HepG2 (cell line): Measurements from ENCODE around the gene ABCF1. TPM values are rescaled to one million over a fixed set of nuclear protein-coding genes. Genes with fewer than 3 reads are reported as not detected.

ENCODE experiments used
- ATAC-seq: fragments of 200-7000 bp; cut with Tn5 transposase; 3 replicates; pipeline ENCODE4 v1.9.1; 2020; ENCODE audit warnings: mild to moderate bottlenecking, moderate library complexity
- BruUV-seq: library from RNA; stranded (reverse); fragments of 400-500 nt; replicated peaks from 2 replicates; lab custom pipeline; 2021; lab: Mats Ljungman, UMichigan
- CTCF ChIA-PET: fragments of 300-600 bp; formaldehyde crosslinking; extraction: SDS; loops from one replicate; lab custom pipeline; 2021; ENCODE audit warnings: low total read pairs, inconsistent platforms, low intra/inter-chr PET ratio; lab: Yijun Ruan, JAX
- POLR2A ChIA-PET: fragments of 350-600 bp; sonication (Branson Sonifier 250); formaldehyde crosslinking; loops from one replicate; lab custom pipeline; 2020; ENCODE audit warnings: antibody characterized with exemption, inconsistent platforms; lab: Yijun Ruan, JAX
- DNase-seq: peaks from one replicate; pipeline ENCODE4 v3.0.0-alpha.2; 2015; ENCODE audit warnings: low spot score
- FAIRE-seq: peaks from 3 replicates; lab custom pipeline; 2011; peaks lifted over from hg19 to GRCh38; lab: Jason Lieb, UNC
- H2AFZ ChIP-seq: one replicate; pipeline ENCODE4 v1.6.1; 2011; ENCODE audit warnings: low read length, inconsistent platforms
- H3K27ac ChIP-seq: fragments of 300-600 bp; 3 replicates; pipeline ENCODE4 v1.8.0; 2011; ENCODE audit warnings: mixed run types, mild to moderate bottlenecking, mixed read lengths, low read length, inconsistent platforms; ENCODE audit not compliant: insufficient read depth; ENCODE audit errors: extremely low read length
- H3K27me3 ChIP-seq, 2 experiments: fragments of 200-600 bp in 1 of 2; 2 replicates in 1 of 2; 3 replicates in 1 of 2; pipeline versions ENCODE4 v1.6.0 to v1.8.0; 2011; ENCODE audit warnings: low read length in 2 of 2, mild to moderate bottlenecking in 2 of 2, moderate library complexity in 2 of 2, inconsistent platforms in 1 of 2; ENCODE audit not compliant: insufficient read depth in 2 of 2, control insufficient read depth in 1 of 2
- H3K36me3 ChIP-seq, 2 experiments: fragments of 200-600 bp in 1 of 2; replicated peaks in 1 of 2; 2 replicates in 1 of 2; 3 replicates in 1 of 2; pipeline versions ENCODE4 v1.5.1 to v1.8.0; 2011; ENCODE audit warnings: low read length in 2 of 2, inconsistent platforms in 1 of 2; ENCODE audit not compliant: insufficient read depth in 2 of 2, control insufficient read depth in 1 of 2
- H3K4me1 ChIP-seq: 2 replicates; pipeline ENCODE4 v1.5.1; 2012; ENCODE audit warnings: low read length, inconsistent platforms; ENCODE audit not compliant: insufficient read depth
- H3K4me2 ChIP-seq: 2 replicates; pipeline ENCODE4 v1.6.0; 2011; ENCODE audit warnings: low read depth, low read length, inconsistent platforms
- H3K4me3 ChIP-seq, 3 experiments: fragments of 200-600 bp in 1 of 3; sonication (generic), shearing (Covaris generic) in 1 of 3; replicated peaks in 1 of 3; 2 replicates each; pipeline ENCODE4 v1.5.1; 2011 to 2016; ENCODE audit warnings: low read length in 3 of 3, inconsistent platforms in 2 of 3, low read depth in 2 of 3, mild to moderate bottlenecking in 2 of 3, control low read depth in 1 of 3, mixed read lengths in 1 of 3; ENCODE audit not compliant: insufficient read depth in 1 of 3
- H3K79me2 ChIP-seq: one replicate; pipeline ENCODE4 v1.6.1; 2011; ENCODE audit warnings: low read length, inconsistent platforms; ENCODE audit not compliant: insufficient read depth
- H3K9ac ChIP-seq: 2 replicates; pipeline ENCODE4 v1.6.0; 2011; ENCODE audit warnings: mild to moderate bottlenecking, low read depth, low read length, inconsistent platforms; ENCODE audit not compliant: insufficient read depth
- H3K9me3 ChIP-seq: 2 replicates; pipeline ENCODE4 v1.5.1; 2012; ENCODE audit warnings: mild to moderate bottlenecking, low read length
- H4K20me1 ChIP-seq: 2 replicates; pipeline ENCODE4 v1.6.0; 2011; ENCODE audit warnings: inconsistent platforms, mild to moderate bottlenecking, low read length, moderate library complexity; ENCODE audit not compliant: insufficient read depth
- GRHL1 ChIP-seq: sonication (generic); formaldehyde crosslinking; conservative IDR thresholded peaks from 2 replicates; pipeline ENCODE4 v1.8.0; 2022; ENCODE audit warnings: missing genetic modification reagents
- HDAC1 ChIP-seq: sonication (generic); formaldehyde crosslinking; IDR thresholded peaks from 2 replicates; pipeline ENCODE4 v1.5.1; 2020; ENCODE audit warnings: mild to moderate bottlenecking, missing genetic modification reagents
- HNF1B ChIP-seq: sonication (generic); formaldehyde crosslinking; IDR thresholded peaks from 2 replicates; pipeline ENCODE4 v1.5.1; 2020; ENCODE audit warnings: mild to moderate bottlenecking, moderate library complexity, missing genetic modification reagents
- SOX13 ChIP-seq, 3 experiments: fragments of 450-650 bp in 1 of 3; sonication (generic) in 1 of 3; formaldehyde crosslinking in 1 of 3; IDR thresholded peaks in 2 of 3; conservative IDR thresholded peaks in 1 of 3; 2 replicates each; pipeline versions ENCODE4 v1.5.0 to v1.6.1; 2016 to 2020; ENCODE audit warnings: antibody characterized with exemption in 1 of 3, mild to moderate bottlenecking in 1 of 3, missing compliant biosample characterization in 1 of 3, missing genetic modification reagents in 1 of 3, moderate library complexity in 1 of 3
- ZNF460 ChIP-seq: sonication (generic); formaldehyde crosslinking; IDR thresholded peaks from 2 replicates; pipeline ENCODE4 v1.5.1; 2020; ENCODE audit warnings: missing genetic modification reagents, mild to moderate bottlenecking, borderline replicate concordance
- WGBS: methylation state at CpG from one replicate; pipeline ENCODE4 v1.1.6; 2017; ENCODE audit warnings: low lambda C conversion rate; 5-methylcytosine and 5-hydroxymethylcytosine counted together
- in situ Hi-C: cut with HindIII; loops from 2 replicates; pipeline ENCODE4 v1.10.0; 2017; ENCODE audit warnings: low pct_unique_long_range_greater_than_20kb; ENCODE audit not compliant: extremely low pct_ligation_motif_present
- intact Hi-C: fragments of 100-400 bp; cut with micrococcal nuclease; formaldehyde crosslinking; loops from one replicate; pipeline ENCODE4 v1.10.0; 2022; ENCODE audit not compliant: unreplicated experiment
- polyA plus RNA-seq, 8 experiments: library from polyadenylated mRNA; depleted of rRNA in 3 of 8; stranded (reverse) in 7 of 8; unstranded in 1 of 8; fragments of >200 nt; fragmentation: Illumina TruSeq in 4 of 8; extraction: Trizol in 4 of 8; gene quantifications; 2 replicates each; pipeline versions ENCODE4 v1.2.1 to v1.2.3, GENCODE V29; 2011 to 2016; ENCODE audit warnings: low read depth in 4 of 8, missing spikeins in 1 of 8, mixed read lengths in 1 of 8; ENCODE audit not compliant: insufficient read depth in 1 of 8
- total RNA-seq, 5 experiments: library from RNA; depleted of rRNA; stranded (reverse); fragments of >200 nt; fragmentation: Illumina TruSeq; extraction: Trizol; gene quantifications; 2 replicates each; pipeline ENCODE4 v1.2.3, GENCODE V29; 2016; ENCODE audit warnings: low read depth in 1 of 5

The ABCF1 gene
- total and polyA plus RNA-seq, 2 of the 13 experiments (the other 11 are each of a cell fraction or from before 2014, with no cell fraction given), result 25.4 to 98.9 TPM

GRCh38 chr6:30578051-30578450 lies 6.8 kb downstream of the ABCF1 start:
- H3K4me3 ChIP-seq, result no peak overlapping the region
- no peak overlapping the region for H3K4me2 ChIP-seq
- no peak overlapping the region for H2AFZ ChIP-seq
- in situ Hi-C loops (no loop called here), intact Hi-C loops (no loop called here)
- H3K27me3 ChIP-seq, result no peaks in the 10 kb centered on the region
- H3K79me2 ChIP-seq, result peaks cover 34% of the 10 kb centered on the region
- H3K36me3 ChIP-seq, result peaks cover 46 to 64% of the 10 kb centered on the region in 2 experiments
- no peak overlapping the region for H3K9ac ChIP-seq
- no peaks in the 10 kb centered on the region for H3K9me3 ChIP-seq
- WGBS, result 97% methylated on average over 8 of the region's 8 CpGs
- POLR2A ChIA-PET, result no interaction called here
- DNase-seq, result no peak
- H3K4me1 ChIP-seq, result peaks cover 20% of the 10 kb centered on the region
- H3K27ac ChIP-seq, result no peak overlapping the region
- no TSS peak for BruUV-seq
- CTCF ChIA-PET, result no interaction called here
- ATAC-seq, result no peak
- FAIRE-seq, result no peak
- no peak for TF ChIP-seq HDAC1 (CRISPR knock-in tag)
- TF ChIP-seq SOX13 (IDR thresholded peaks at IDR 0.05), result no peak
- TF ChIP-seq SOX13 (CRISPR knock-in tag; conservative IDR thresholded peaks at IDR 0.05 in 1 of 2, IDR thresholded peaks at IDR 0.05 in 1 of 2), result no peak
- TF ChIP-seq ZNF460 (CRISPR knock-in tag), result no peak
- TF ChIP-seq HNF1B (CRISPR knock-in tag), result no peak
- TF ChIP-seq GRHL1 (CRISPR knock-in tag), result no peak
- H4K20me1 ChIP-seq, result peaks cover 6% of the 10 kb centered on the region; the same call in 1 of the 2 replicates
